SK-N-MC (cell line): ENCODE results near the gene GPC5.

Experiments used
- EZH2 ChIP-seq: fragments of 200-600 bp; sonication (generic); IDR thresholded peaks from one replicate; pipeline ENCODE4 v1.6.1; 2017; ENCODE audit warnings: antibody characterized with exemption
- POLR2AphosphoS5 ChIP-seq: IDR thresholded peaks from 2 replicates; pipeline ENCODE4 v1.6.1; 2012; ENCODE audit warnings: mild to moderate bottlenecking, low read depth, low read length, borderline replicate concordance

DNA sequence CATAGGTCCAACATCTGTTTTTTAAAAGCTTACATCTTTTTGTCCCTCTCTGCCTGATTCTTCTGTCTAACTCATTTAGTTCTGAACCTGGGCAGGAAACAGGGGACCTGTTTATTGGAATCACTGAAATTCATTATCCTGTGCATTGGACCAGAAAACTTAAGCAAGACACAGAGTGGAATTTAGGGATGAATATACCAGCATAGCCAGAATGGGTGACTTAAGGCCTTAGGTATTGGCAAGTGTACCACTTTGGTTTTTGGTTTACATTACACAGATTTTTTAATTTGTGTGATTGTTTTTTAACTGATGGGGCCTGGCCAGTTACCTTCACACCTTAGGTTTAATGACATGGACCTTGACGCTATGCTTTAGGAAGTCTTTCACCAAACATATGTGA is 232.5 kb downstream of the GPC5 start:
- TF ChIP-seq EZH2, result no peak
- TF ChIP-seq POLR2AphosphoS5, result no peak
